T follicular helper cell (primary cell): ENCODE results near the gene TOPORS.
"Not testable (repeated sequence)": the region's sequence is repeated elsewhere in the genome, so short reads cannot be mapped to it uniquely, and the experiment has no call there.

Experiments
- DNase-seq: peaks from one replicate; pipeline ENCODE4 v3.0.0-alpha.2; 2020; ENCODE audit warnings: low read depth

The TOPORS gene

DNA sequence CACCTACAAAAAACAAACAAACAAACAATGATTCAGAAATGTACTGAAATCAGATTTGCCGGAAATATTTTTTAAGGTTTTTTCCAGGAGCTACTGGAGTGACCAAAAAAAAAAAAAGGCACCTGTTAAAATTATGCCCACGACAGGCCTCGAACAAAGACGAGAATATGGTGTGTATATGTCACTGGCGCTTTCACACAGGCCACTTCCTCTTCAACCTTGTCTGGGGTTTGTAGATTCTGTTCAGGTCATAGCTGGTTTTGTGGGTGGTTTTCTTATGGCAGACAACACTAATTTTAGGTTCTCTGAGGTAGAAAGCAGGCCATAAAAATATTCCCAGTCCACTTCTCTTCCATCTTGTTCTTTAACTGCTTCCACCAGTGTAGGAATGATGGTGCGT is 13.6 kb upstream of the TOPORS start:
- no peak for DNase-seq

GRCh38 chr9:32558408-32558934 is 6.1 kb upstream of the TOPORS start:
- no peak for DNase-seq

DNA sequence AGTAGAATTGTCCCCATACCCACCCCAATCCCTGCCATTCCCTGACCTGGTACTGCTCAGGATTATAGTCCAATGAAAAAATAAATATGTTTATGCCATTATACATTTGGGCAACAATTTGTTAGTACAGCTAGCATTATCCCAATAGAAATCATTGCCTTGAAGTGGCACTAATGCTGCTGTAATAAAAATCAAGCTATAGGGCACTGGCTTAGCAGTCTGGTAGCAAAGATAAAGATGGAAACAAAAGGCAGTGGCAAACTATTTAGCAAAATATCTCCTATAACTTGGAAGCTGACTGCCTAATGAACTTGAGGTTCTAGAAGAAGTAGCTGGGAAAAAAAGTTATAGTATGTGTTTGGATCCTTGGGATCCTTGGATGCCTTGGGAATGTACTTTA is 2.2 kb upstream of the TOPORS start:
- DNase-seq, result no peak

GRCh38 chr9:32554107-32554506 is 1.7 kb upstream of the TOPORS start:
- DNase-seq, result no peak

GRCh38 chr9:32551276-32552051 is 922 bp downstream of the TOPORS start:
- peak; percentile 17 for DNase-seq

- DNase-seq, result peak; percentile 95
Measured at GRCh38 chr9:32550562-32551275, 1.7 kb downstream of the TOPORS start.

DNA sequence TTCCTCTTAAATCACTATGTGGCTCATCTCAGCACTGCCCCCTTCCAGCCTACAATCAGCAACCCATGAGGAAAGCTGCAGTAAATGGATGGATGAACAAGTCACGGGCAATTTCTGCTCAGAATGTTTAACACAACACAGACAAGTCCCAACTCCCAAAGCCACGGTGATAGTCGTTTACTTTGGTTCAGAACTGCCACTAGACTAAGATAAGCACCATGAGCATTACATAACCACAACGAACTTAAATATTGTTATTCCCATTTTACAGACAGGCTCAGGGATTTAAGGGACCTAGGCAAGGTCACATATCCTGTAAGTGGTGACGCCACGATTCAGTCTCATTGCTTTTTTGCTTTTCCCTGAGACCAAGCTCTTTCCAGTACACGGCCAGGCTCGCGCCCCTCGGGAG is 2.2 kb downstream of the TOPORS start:
- no peak for DNase-seq

DNA sequence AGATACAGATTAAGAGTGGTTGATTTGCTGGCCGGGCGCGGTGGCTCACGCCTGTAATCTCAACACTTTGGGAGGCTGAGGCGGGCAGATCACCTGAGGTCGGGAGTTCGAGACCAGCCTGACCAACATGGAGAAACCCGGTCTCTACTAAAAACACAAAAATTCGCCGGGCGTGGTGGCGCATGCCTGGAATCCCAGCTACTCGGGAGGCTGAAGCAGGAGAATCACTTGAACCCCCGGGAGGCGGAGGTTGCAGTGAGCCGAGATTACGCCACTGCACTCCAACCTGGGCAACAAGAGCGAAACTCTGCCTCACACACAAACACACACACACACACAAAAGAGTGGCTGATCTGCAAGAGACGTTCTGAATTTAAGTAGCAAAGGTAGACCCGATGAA is 4.2 kb downstream of the TOPORS start:
- not testable (repeated sequence) for DNase-seq

GRCh38 chr9:32545884-32546283 is 6.5 kb downstream of the TOPORS start:
- DNase-seq, result no peak

DNA sequence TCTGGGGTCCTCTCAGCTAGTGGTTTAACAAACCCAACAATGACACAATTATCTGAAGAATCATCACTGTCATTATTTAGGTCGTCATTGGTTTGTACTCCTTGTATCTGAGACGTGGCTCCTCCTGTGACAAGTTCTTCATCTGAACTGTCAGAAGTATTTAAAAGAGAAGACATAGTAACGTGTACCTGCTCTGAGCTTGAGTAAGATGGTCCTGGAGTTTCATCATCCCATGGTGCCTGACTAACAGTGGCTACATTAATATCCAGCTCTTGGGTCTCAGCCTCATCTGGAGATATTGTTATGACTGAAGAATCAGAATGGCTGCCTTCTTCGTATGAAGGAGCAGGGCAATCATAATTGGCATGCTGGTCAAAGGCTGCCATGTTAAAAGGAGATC is 9.3 kb downstream of the TOPORS start:
- DNase-seq, result no peak

DNA sequence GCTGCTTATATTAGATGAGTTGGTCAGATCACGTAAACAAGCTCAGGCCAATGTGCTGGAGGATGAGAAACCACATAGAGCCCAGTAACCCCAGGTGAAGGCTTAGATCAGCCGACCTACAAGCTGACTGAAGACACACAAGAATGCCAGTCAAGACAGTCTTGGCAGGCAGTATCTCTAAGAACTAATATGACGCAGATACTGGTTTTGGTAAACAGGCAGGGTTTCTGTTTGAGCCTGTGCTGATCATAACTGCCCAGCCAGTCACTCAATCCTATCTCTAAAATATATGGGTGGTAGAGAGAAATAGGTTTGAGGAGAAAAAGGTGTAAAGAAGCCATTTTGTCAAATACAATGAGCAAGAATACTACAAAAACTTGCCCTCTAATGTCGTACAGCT is 18.6 kb downstream of the TOPORS start:
- DNase-seq, result no peak

- DNase-seq, result no peak
Measured at GRCh38 chr9:32533336-32533735, 19.1 kb downstream of the TOPORS start.

DNA sequence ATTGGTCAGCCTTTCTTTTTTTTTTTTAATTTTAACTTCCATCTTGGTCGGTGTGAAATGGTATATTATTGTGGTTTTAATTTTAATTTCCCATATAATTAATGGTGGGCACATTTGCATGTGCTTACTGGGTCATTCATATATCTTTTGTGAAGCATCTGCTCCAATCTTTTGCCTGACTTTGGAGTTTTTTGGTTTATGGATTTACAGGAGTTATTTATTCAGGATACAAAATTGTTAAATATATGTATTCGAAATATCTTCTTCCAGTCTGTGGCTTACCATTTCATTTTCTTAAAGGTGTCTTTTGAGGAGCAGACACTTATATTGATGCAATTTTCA is 25.7 kb downstream of the TOPORS start:
- no peak for DNase-seq

- DNase-seq, result peak; percentile 74
Measured at GRCh38 chr9:32526041-32526706, 26.2 kb downstream of the TOPORS start, which contains the start of gene RIGI. Gene RIGI, minus strand, starts transcription at chr9:32526196. Its CDS starts 30 bp downstream, at chr9:32526166.

- no peak for DNase-seq
Measured at GRCh38 chr9:32525709-32526030, 26.7 kb downstream of the TOPORS start.

- no peak for DNase-seq
Measured at GRCh38 chr9:32524892-32525708, 27.3 kb downstream of the TOPORS start.

GRCh38 chr9:32524558-32524891 is 27.9 kb downstream of the TOPORS start:
- not testable (repeated sequence) for DNase-seq

DNA sequence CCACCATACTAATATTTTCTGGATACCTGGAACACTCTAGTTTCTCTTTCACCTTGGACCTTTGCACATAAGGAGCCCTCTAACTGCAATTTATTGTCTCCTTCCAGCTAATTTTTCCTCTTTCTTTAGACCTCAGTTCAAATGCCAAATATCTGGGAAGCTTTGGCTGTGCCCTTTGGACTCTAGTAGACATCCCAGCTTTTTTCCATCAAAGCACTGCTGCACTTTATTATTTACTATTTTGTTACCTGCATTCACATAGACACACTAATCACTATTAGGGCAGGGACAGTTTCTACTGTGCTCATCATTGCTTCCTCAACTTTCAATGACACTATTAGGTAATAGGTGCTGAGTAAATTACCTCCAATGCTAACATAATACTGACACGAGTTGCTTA is 28.5 kb downstream of the TOPORS start:
- no peak for DNase-seq

DNA sequence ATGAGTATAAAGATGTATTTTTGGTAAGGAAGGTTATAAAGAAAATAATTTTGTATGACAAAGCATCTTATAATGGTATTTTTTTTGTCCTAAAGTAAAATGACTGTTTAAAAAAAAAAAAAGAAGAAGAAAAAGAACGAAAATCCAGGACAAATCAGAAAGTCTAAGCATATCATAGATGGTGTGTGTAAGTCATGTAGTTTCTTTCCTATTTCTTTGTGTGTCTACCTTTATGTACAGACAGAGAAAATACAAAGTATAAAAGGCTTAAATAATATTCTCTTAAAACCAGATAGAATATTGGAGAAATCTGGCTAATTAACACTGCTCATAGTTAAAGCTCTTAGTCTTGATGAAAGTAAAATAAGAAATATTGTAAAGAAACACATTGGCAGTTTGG is 34.1 kb downstream of the TOPORS start:
- no peak for DNase-seq

- no peak for DNase-seq
Measured at GRCh38 chr9:32516241-32516640, 36.1 kb downstream of the TOPORS start.

DNA sequence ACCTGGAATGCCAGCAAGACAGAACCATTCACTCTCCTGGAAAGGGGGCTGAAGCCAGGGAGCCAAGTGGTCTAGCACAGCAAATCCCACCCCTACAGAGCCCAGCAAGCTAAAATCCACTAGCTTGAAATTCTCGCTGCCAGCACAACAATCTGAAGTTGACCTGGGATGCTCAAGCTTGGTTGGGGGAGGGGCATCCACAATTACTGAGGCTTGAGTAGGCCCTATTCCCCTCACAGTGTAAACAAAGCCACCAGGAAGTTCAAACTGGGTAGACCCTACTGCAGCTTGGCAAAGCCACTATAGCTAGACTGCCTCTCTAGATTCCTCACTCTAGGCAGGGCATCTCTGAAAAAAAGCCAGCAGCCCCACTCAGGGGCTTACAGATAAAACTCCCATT is 43.7 kb downstream of the TOPORS start:
- DNase-seq, result no peak

GRCh38 chr9:32503008-32503407 is 49.4 kb downstream of the TOPORS start:
- DNase-seq, result no peak
